HepG2 (cell line): Measurements from ENCODE around the gene AGFG1. TPM values are rescaled to one million over a fixed set of nuclear protein-coding genes. Genes with fewer than 3 reads are reported as not detected.

Experiments
- ATAC-seq: fragments of 200-7000 bp; cut with Tn5 transposase; 3 replicates; pipeline ENCODE4 v1.9.1; 2020; ENCODE audit warnings: mild to moderate bottlenecking, moderate library complexity
- BruUV-seq: library from RNA; stranded (reverse); fragments of 400-500 nt; replicated peaks from 2 replicates; lab custom pipeline; 2021; lab: Mats Ljungman, UMichigan
- CTCF ChIA-PET: fragments of 300-600 bp; formaldehyde crosslinking; extraction: SDS; loops from one replicate; lab custom pipeline; 2021; ENCODE audit warnings: low total read pairs, inconsistent platforms, low intra/inter-chr PET ratio; lab: Yijun Ruan, JAX
- POLR2A ChIA-PET: fragments of 350-600 bp; sonication (Branson Sonifier 250); formaldehyde crosslinking; loops from one replicate; lab custom pipeline; 2020; ENCODE audit warnings: antibody characterized with exemption, inconsistent platforms; lab: Yijun Ruan, JAX
- DNase-seq: peaks from one replicate; pipeline ENCODE4 v3.0.0-alpha.2; 2015; ENCODE audit warnings: low spot score
- FAIRE-seq: peaks from 3 replicates; lab custom pipeline; 2011; peaks lifted over from hg19 to GRCh38; lab: Jason Lieb, UNC
- H2AFZ ChIP-seq: one replicate; pipeline ENCODE4 v1.6.1; 2011; ENCODE audit warnings: low read length, inconsistent platforms
- H3K27ac ChIP-seq: fragments of 300-600 bp; 3 replicates; pipeline ENCODE4 v1.8.0; 2011; ENCODE audit warnings: mixed run types, mild to moderate bottlenecking, mixed read lengths, low read length, inconsistent platforms; ENCODE audit not compliant: insufficient read depth; ENCODE audit errors: extremely low read length
- H3K27me3 ChIP-seq, 2 experiments: fragments of 200-600 bp in 1 of 2; 2 replicates in 1 of 2; 3 replicates in 1 of 2; pipeline versions ENCODE4 v1.6.0 to v1.8.0; 2011; ENCODE audit warnings: low read length in 2 of 2, mild to moderate bottlenecking in 2 of 2, moderate library complexity in 2 of 2, inconsistent platforms in 1 of 2; ENCODE audit not compliant: insufficient read depth in 2 of 2, control insufficient read depth in 1 of 2
- H3K36me3 ChIP-seq, 2 experiments: fragments of 200-600 bp in 1 of 2; replicated peaks in 1 of 2; 2 replicates in 1 of 2; 3 replicates in 1 of 2; pipeline versions ENCODE4 v1.5.1 to v1.8.0; 2011; ENCODE audit warnings: low read length in 2 of 2, inconsistent platforms in 1 of 2; ENCODE audit not compliant: insufficient read depth in 2 of 2, control insufficient read depth in 1 of 2
- H3K4me1 ChIP-seq: 2 replicates; pipeline ENCODE4 v1.5.1; 2012; ENCODE audit warnings: low read length, inconsistent platforms; ENCODE audit not compliant: insufficient read depth
- H3K4me2 ChIP-seq: 2 replicates; pipeline ENCODE4 v1.6.0; 2011; ENCODE audit warnings: low read depth, low read length, inconsistent platforms
- H3K4me3 ChIP-seq, 3 experiments: fragments of 200-600 bp in 1 of 3; sonication (generic), shearing (Covaris generic) in 1 of 3; replicated peaks in 1 of 3; 2 replicates each; pipeline ENCODE4 v1.5.1; 2011 to 2016; ENCODE audit warnings: low read length in 3 of 3, inconsistent platforms in 2 of 3, low read depth in 2 of 3, mild to moderate bottlenecking in 2 of 3, control low read depth in 1 of 3, mixed read lengths in 1 of 3; ENCODE audit not compliant: insufficient read depth in 1 of 3
- H3K79me2 ChIP-seq: one replicate; pipeline ENCODE4 v1.6.1; 2011; ENCODE audit warnings: low read length, inconsistent platforms; ENCODE audit not compliant: insufficient read depth
- H3K9ac ChIP-seq: 2 replicates; pipeline ENCODE4 v1.6.0; 2011; ENCODE audit warnings: mild to moderate bottlenecking, low read depth, low read length, inconsistent platforms; ENCODE audit not compliant: insufficient read depth
- H3K9me3 ChIP-seq: 2 replicates; pipeline ENCODE4 v1.5.1; 2012; ENCODE audit warnings: mild to moderate bottlenecking, low read length
- H4K20me1 ChIP-seq: 2 replicates; pipeline ENCODE4 v1.6.0; 2011; ENCODE audit warnings: inconsistent platforms, mild to moderate bottlenecking, low read length, moderate library complexity; ENCODE audit not compliant: insufficient read depth
- ATF7-NPFF ChIP-seq: sonication (generic); formaldehyde crosslinking; IDR thresholded peaks from 2 replicates; pipeline ENCODE4 v1.8.1; 2023; ENCODE audit warnings: mild to moderate bottlenecking, low read depth, missing genetic modification reagents, moderate library complexity
- HNF4G ChIP-seq, 2 experiments: sonication (generic) in 1 of 2; formaldehyde crosslinking in 1 of 2; IDR thresholded peaks; 2 replicates each; pipeline versions ENCODE4 v1.4.0 to v1.6.1; 2011 to 2020; ENCODE audit warnings: borderline replicate concordance in 2 of 2, low read depth in 2 of 2, mild to moderate bottlenecking in 2 of 2, low read length in 1 of 2, missing genetic modification reagents in 1 of 2, moderate library complexity in 1 of 2
- MAFF ChIP-seq: IDR thresholded peaks from 2 replicates; pipeline ENCODE4 v1.6.1; 2011; ENCODE audit warnings: low read depth, low read length, improper control_type of control experiment
- PBX2 ChIP-seq: IDR thresholded peaks from 2 replicates; pipeline ENCODE4 v1.6.1; 2016; ENCODE audit warnings: control low read depth
- POLR2G ChIP-seq: fragments of 200-400 bp; formaldehyde crosslinking; IDR thresholded peaks from 2 replicates; pipeline ENCODE4 v1.6.1; 2018; ENCODE audit warnings: mild to moderate bottlenecking, low read depth, low read length, moderate library complexity
- REPIN1 ChIP-seq: sonication (generic); formaldehyde crosslinking; IDR thresholded peaks from 2 replicates; pipeline ENCODE4 v1.8.0; 2022; ENCODE audit warnings: missing genetic modification reagents, low read depth, mild to moderate bottlenecking, borderline replicate concordance
- SYNCRIP ChIP-seq: fragments of 200-400 bp; formaldehyde crosslinking; IDR thresholded peaks from 2 replicates; pipeline ENCODE4 v1.6.1; 2018; ENCODE audit warnings: mild to moderate bottlenecking, low read depth, low read length; ENCODE audit not compliant: insufficient read depth
- ZNF121 ChIP-seq: sonication (generic); formaldehyde crosslinking; IDR thresholded peaks from 2 replicates; pipeline ENCODE4 v1.5.0; 2020; ENCODE audit warnings: mild to moderate bottlenecking, missing genetic modification reagents
- ZNF605 ChIP-seq: sonication (generic); formaldehyde crosslinking; IDR thresholded peaks from 2 replicates; pipeline ENCODE4 v1.8.0; 2022; ENCODE audit warnings: mild to moderate bottlenecking, missing genetic modification reagents
- WGBS: methylation state at CpG from one replicate; pipeline ENCODE4 v1.1.6; 2017; ENCODE audit warnings: low lambda C conversion rate; 5-methylcytosine and 5-hydroxymethylcytosine counted together
- in situ Hi-C: cut with HindIII; loops from 2 replicates; pipeline ENCODE4 v1.10.0; 2017; ENCODE audit warnings: low pct_unique_long_range_greater_than_20kb; ENCODE audit not compliant: extremely low pct_ligation_motif_present
- intact Hi-C: fragments of 100-400 bp; cut with micrococcal nuclease; formaldehyde crosslinking; loops from one replicate; pipeline ENCODE4 v1.10.0; 2022; ENCODE audit not compliant: unreplicated experiment
- polyA plus RNA-seq, 8 experiments: library from polyadenylated mRNA; depleted of rRNA in 3 of 8; stranded (reverse) in 7 of 8; unstranded in 1 of 8; fragments of >200 nt; fragmentation: Illumina TruSeq in 4 of 8; extraction: Trizol in 4 of 8; gene quantifications; 2 replicates each; pipeline versions ENCODE4 v1.2.1 to v1.2.3, GENCODE V29; 2011 to 2016; ENCODE audit warnings: low read depth in 4 of 8, missing spikeins in 1 of 8, mixed read lengths in 1 of 8; ENCODE audit not compliant: insufficient read depth in 1 of 8
- total RNA-seq, 5 experiments: library from RNA; depleted of rRNA; stranded (reverse); fragments of >200 nt; fragmentation: Illumina TruSeq; extraction: Trizol; gene quantifications; 2 replicates each; pipeline ENCODE4 v1.2.3, GENCODE V29; 2016; ENCODE audit warnings: low read depth in 1 of 5

Gene AGFG1
- total and polyA plus RNA-seq, 2 of the 13 experiments (the other 11 are each of a cell fraction or from before 2014, with no cell fraction given): 145 to 168 TPM

- intact Hi-C loops: loop anchor here (1.0 to 10.0 kb wide), 2 partner anchors 160 to 199 kb away; no protein-coding TSS in a partner anchor
- Histone ChIP-seq H3K79me2 (no peaks in the 10 kb centered on the region), H3K9ac (no peak overlapping the region), H3K27ac (no peak overlapping the region), H4K20me1 (no peaks in the 10 kb centered on the region), H3K4me1 (peaks cover 10% of the 10 kb centered on the region), H3K36me3 (no peaks in the 10 kb centered on the region), H3K27me3 (no peaks in the 10 kb centered on the region), H2AFZ (no peak overlapping the region), H3K4me2 (no peak overlapping the region), H3K9me3 (no peaks in the 10 kb centered on the region), H3K4me3 (no peak overlapping the region)
- WGBS: 72% methylated on average over 3 of the region's 3 CpGs
- TF ChIP-seq POLR2G (peak; percentile 29; the same call in 1 of the 2 replicates), PBX2 (no peak)
- DNase-seq (no peak), ATAC-seq (peak; percentile 40), FAIRE-seq (no peak)
- no TSS peak for BruUV-seq
- in situ Hi-C loops: no loop called here
- POLR2A ChIA-PET: no interaction called here
- CTCF ChIA-PET: no interaction called here
Observed at GRCh38 chr2:227566012-227566411, 94.1 kb downstream of the AGFG1 start.

- Histone ChIP-seq H3K9ac (no peak overlapping the region), H3K4me1 (no peaks in the 10 kb centered on the region; the same call in 1 of the 2 replicates), H3K27ac (no peak overlapping the region), H3K36me3 (no peaks in the 10 kb centered on the region), H3K27me3 (no peaks in the 10 kb centered on the region), H3K4me3 (no peak overlapping the region), H3K4me2 (no peak overlapping the region), H3K9me3 (no peaks in the 10 kb centered on the region), H4K20me1 (no peaks in the 10 kb centered on the region), H3K79me2 (no peaks in the 10 kb centered on the region), H2AFZ (no peak overlapping the region)
- POLR2A ChIA-PET: no interaction called here
- no peak for DNase-seq
- in situ Hi-C loops (no loop called here), intact Hi-C loops (loop anchor here (10.0 kb wide), 1 partner anchor 196 kb away; no protein-coding TSS in a partner anchor)
- 83% methylated on average over 2 of the region's 2 CpGs for WGBS
- FAIRE-seq: no peak
- BruUV-seq: no TSS peak
- CTCF ChIA-PET: no interaction called here
- ATAC-seq: no peak
- TF ChIP-seq ATF7-NPFF (CRISPR knock-in tag) (no peak), ZNF121 (CRISPR knock-in tag) (no peak), ZNF605 (CRISPR knock-in tag) (no peak), REPIN1 (no peak), HNF4G (IDR thresholded peaks at IDR 0.05; ENCODE audit: borderline replicate concordance, low read depth, low read length) (no peak), HNF4G (CRISPR knock-in tag; IDR thresholded peaks at IDR 0.05; ENCODE audit: borderline replicate concordance, low read depth) (no peak), SYNCRIP (no peak), MAFF (no peak)
Observed at GRCh38 chr2:227568852-227569169, 96.9 kb downstream of the AGFG1 start.
